Liver (tissue), 9 donors: Measurements from ENCODE around the gene GLIS1. TPM values are rescaled to one million over a fixed set of nuclear protein-coding genes. Genes with fewer than 3 reads are reported as not detected.

Source experiments
- DNase-seq: peaks from one replicate; pipeline ENCODE4 v3.0.0-alpha.2; 2017; ENCODE audit warnings: low spot score
- H3K27ac ChIP-seq, 2 donors: one replicate each; pipeline ENCODE4 v1.7.0; 2013; ENCODE audit warnings: inconsistent platforms in 2 of 2, low read length in 2 of 2, control low read depth in 1 of 2, low read depth in 1 of 2, mild to moderate bottlenecking in 1 of 2
- H3K27me3 ChIP-seq, 4 donors: one replicate each; pipeline versions ENCODE4 v1.6.1 to v1.7.0; 2013; ENCODE audit warnings: low read length in 3 of 4, inconsistent platforms in 1 of 4, mild to moderate bottlenecking in 1 of 4, moderate library complexity in 1 of 4; ENCODE audit not compliant: control insufficient read depth in 4 of 4, insufficient read depth in 4 of 4
- H3K36me3 ChIP-seq, 4 donors: one replicate each; pipeline versions ENCODE4 v1.6.1 to v1.7.0; 2013; ENCODE audit warnings: low read length in 3 of 4, mild to moderate bottlenecking in 3 of 4, low read depth in 1 of 4, moderate library complexity in 1 of 4; ENCODE audit not compliant: control insufficient read depth in 4 of 4, insufficient read depth in 3 of 4
- H3K4me1 ChIP-seq, 4 donors: one replicate each; pipeline versions ENCODE4 v1.6.1 to v1.7.0; 2013; ENCODE audit warnings: low read length in 3 of 4, mild to moderate bottlenecking in 3 of 4, moderate library complexity in 1 of 4; ENCODE audit not compliant: control insufficient read depth in 4 of 4, insufficient read depth in 4 of 4
- H3K4me3 ChIP-seq, 3 donors: one replicate each; pipeline versions ENCODE4 v1.6.1 to v1.7.0; 2013; ENCODE audit warnings: low read length in 3 of 3, control low read depth in 1 of 3, low read depth in 1 of 3, mild to moderate bottlenecking in 1 of 3
- H3K9ac ChIP-seq, 2 donors: one replicate each; pipeline ENCODE4 v1.7.0; 2013; ENCODE audit warnings: low read length in 2 of 2, mild to moderate bottlenecking in 2 of 2, moderate library complexity in 2 of 2, control low read depth in 1 of 2, low read depth in 1 of 2
- H3K9me3 ChIP-seq, 4 donors: one replicate each; pipeline versions ENCODE4 v1.6.1 to v1.7.0; 2013; ENCODE audit warnings: low read length in 3 of 4; ENCODE audit not compliant: control insufficient read depth in 4 of 4
- ATF3 ChIP-seq: IDR thresholded peaks from 2 replicates; pipeline ENCODE4 v1.6.1; 2016; ENCODE audit warnings: antibody characterized with exemption
- CTCF ChIP-seq: fragments of 150-350 bp; IDR thresholded peaks from 2 replicates; pipeline ENCODE4 v1.5.1; 2017; ENCODE audit warnings: improper control_type of control experiment, low read depth, low read length; ENCODE audit not compliant: missing input control
- EGR1 ChIP-seq, 2 donors: IDR thresholded peaks; 2 replicates each; pipeline ENCODE4 v1.6.1; 2016 to 2018; ENCODE audit warnings: antibody characterized with exemption in 2 of 2, low read depth in 2 of 2
- FOXA1 ChIP-seq: IDR thresholded peaks from 2 replicates; pipeline ENCODE4 v1.6.1; 2016; ENCODE audit warnings: antibody characterized with exemption
- GABPA ChIP-seq, 2 donors: IDR thresholded peaks in 1 of 2; conservative IDR thresholded peaks in 1 of 2; 2 replicates each; pipeline ENCODE4 v1.6.1; 2016; ENCODE audit warnings: antibody characterized with exemption in 2 of 2, mild to moderate bottlenecking in 1 of 2, moderate library complexity in 1 of 2
- HNF4A ChIP-seq, 2 donors: conservative IDR thresholded peaks; 2 replicates each; pipeline ENCODE4 v1.6.1; 2016; ENCODE audit warnings: antibody characterized with exemption in 2 of 2, mild to moderate bottlenecking in 2 of 2
- HNF4G ChIP-seq: IDR thresholded peaks from 2 replicates; pipeline ENCODE4 v1.6.1; 2016; ENCODE audit warnings: antibody characterized with exemption
- NR2F2 ChIP-seq: IDR thresholded peaks from 2 replicates; pipeline ENCODE4 v1.6.1; 2016; ENCODE audit warnings: antibody characterized with exemption
- RAD21 ChIP-seq, 2 donors: IDR thresholded peaks; 2 replicates each; pipeline ENCODE4 v1.6.1; 2016; ENCODE audit warnings: antibody characterized with exemption in 2 of 2, mild to moderate bottlenecking in 2 of 2
- REST ChIP-seq: IDR thresholded peaks from 2 replicates; pipeline ENCODE4 v1.6.1; 2016; ENCODE audit warnings: antibody characterized with exemption, mild to moderate bottlenecking
- RXRA ChIP-seq, 2 donors: IDR thresholded peaks; 2 replicates each; pipeline ENCODE4 v1.6.1; 2017 to 2018; ENCODE audit warnings: antibody characterized with exemption in 2 of 2, mild to moderate bottlenecking in 1 of 2
- SP1 ChIP-seq: IDR thresholded peaks from 2 replicates; pipeline ENCODE4 v1.6.1; 2018; ENCODE audit warnings: antibody characterized with exemption, mild to moderate bottlenecking
- TAF1 ChIP-seq: conservative IDR thresholded peaks from 2 replicates; pipeline ENCODE4 v1.6.1; 2016; ENCODE audit warnings: antibody characterized with exemption, mild to moderate bottlenecking
- YY1 ChIP-seq: IDR thresholded peaks from 2 replicates; pipeline ENCODE4 v1.6.1; 2016; ENCODE audit warnings: antibody characterized with exemption, mild to moderate bottlenecking
- ZBTB33 ChIP-seq: IDR thresholded peaks from 2 replicates; pipeline ENCODE4 v1.6.1; 2016; ENCODE audit warnings: antibody characterized with exemption
- WGBS: extraction: QIAGEN DNeasy Blood & Tissue Kit; methylation state at CpG from one replicate; pipeline ENCODE4 v1.1.7; 2013; 5-methylcytosine and 5-hydroxymethylcytosine counted together
- polyA plus RNA-seq, 2 donors: library from polyadenylated mRNA; stranded (reverse) in 1 of 2; unstranded in 1 of 2; fragments of 200-250 nt in 1 of 2; fragments of >200 nt in 1 of 2; fragmentation: Nextera tagmentation in 1 of 2; extraction: Ambion mirVana in 1 of 2; gene quantifications; one replicate each; pipeline versions ENCODE4 v1.2.1 to v1.2.3, GENCODE V29; 2013 to 2015
- total RNA-seq, 2 donors: library from RNA; depleted of rRNA; stranded (reverse); fragments of >200 nt; gene quantifications; one replicate each; pipeline ENCODE4 v1.2.3, GENCODE V29; 2014
- TF ChIP-seq, protein P1 (sequence below): IDR thresholded peaks from 2 replicates; pipeline ENCODE4 v1.6.1; 2016; ENCODE audit warnings: antibody characterized with exemption
- donor health status: healthy.
- donor health status: healthy.
- donor health status: healthy.
- donor health status: healthy.
- donor health status: healthy.

Gene GLIS1
- total and polyA plus RNA-seq, 4 donors, result under 0.01 to 0.05 TPM; not detected in 2

- no peak for TF ChIP-seq REST
- TF ChIP-seq FOXA1, result no peak
- TF ChIP-seq HNF4A (conservative IDR thresholded peaks at IDR 0.05), result no peak
- no peak for TF ChIP-seq GABPA (IDR thresholded peaks at IDR 0.05 in 1 of 2, conservative IDR thresholded peaks at IDR 0.05 in 1 of 2)
- no peak for TF ChIP-seq RXRA (IDR thresholded peaks at IDR 0.05)
- no peak for TF ChIP-seq HNF4G
- TF ChIP-seq NR2F2, result no peak
- TF ChIP-seq TAF1, result no peak
- TF ChIP-seq RAD21 (IDR thresholded peaks at IDR 0.05), result no peak
- TF ChIP-seq EGR1 (IDR thresholded peaks at IDR 0.05; ENCODE audit: low read depth in 2 of 2), result no peak
- TF ChIP-seq ZBTB33, result no peak
- TF ChIP-seq YY1, result no peak
- TF ChIP-seq ATF3, result no peak
- Histone ChIP-seq H3K27me3 (no peaks in the 10 kb centered on the region), H3K4me3 (no peak overlapping the region), H3K36me3 (no peaks in the 10 kb centered on the region), H3K9me3 (no peaks in the 10 kb centered on the region), H3K4me1 (no peaks in the 10 kb centered on the region), H3K9ac (no peak overlapping the region), H3K27ac (no peak overlapping the region)
- DNase-seq, result no peak
- 58% methylated on average over 1 of the region's 1 CpG for WGBS
These were observed 153.4 kb downstream of the GLIS1 start for GRCh38 chr1:53585565-53585964.

DNA sequence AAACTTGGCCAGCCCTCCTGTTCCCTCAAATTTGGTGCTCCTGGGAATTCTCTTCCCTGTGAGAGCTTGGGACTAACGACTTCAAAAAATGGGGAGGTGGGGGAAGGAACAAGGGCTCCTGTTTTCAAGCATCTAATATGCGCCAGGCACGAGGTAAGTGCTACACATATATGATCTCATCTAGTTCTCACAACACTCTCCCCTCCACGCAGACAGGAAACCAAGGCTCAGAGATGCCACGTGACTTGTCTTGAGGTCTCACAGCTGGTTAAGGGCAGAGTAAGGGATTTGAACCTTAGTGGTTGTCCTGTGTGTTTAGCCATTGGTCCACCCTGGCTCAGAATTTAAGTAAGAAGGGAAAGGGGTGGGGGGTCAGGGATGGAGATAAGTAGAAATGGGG, 153.8 kb downstream of the GLIS1 start:
- no peak overlapping the region for H3K4me3 ChIP-seq
- H3K36me3 ChIP-seq, result no peaks in the 10 kb centered on the region
- H3K27me3 ChIP-seq, result no peaks in the 10 kb centered on the region
- no peak overlapping the region for H3K27ac ChIP-seq
- DNase-seq, result no peak
- H3K4me1 ChIP-seq, result no peaks in the 10 kb centered on the region
- no peak overlapping the region for H3K9ac ChIP-seq
- 54% methylated on average over 5 of the region's 5 CpGs for WGBS
- TF ChIP-seq REST, result no peak
- no peak for TF ChIP-seq CTCF
- TF ChIP-seq GABPA (IDR thresholded peaks at IDR 0.05 in 1 of 2, conservative IDR thresholded peaks at IDR 0.05 in 1 of 2), result no peak
- no peak for TF ChIP-seq HNF4A (conservative IDR thresholded peaks at IDR 0.05)
- TF ChIP-seq, protein P1, sequence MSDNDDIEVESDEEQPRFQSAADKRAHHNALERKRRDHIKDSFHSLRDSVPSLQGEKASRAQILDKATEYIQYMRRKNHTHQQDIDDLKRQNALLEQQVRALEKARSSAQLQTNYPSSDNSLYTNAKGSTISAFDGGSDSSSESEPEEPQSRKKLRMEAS, result no peak
- no peak for TF ChIP-seq FOXA1
- TF ChIP-seq SP1, result no peak
- H3K9me3 ChIP-seq, result no peaks in the 10 kb centered on the region
